HEK293 (cell line): Measurements from ENCODE around the gene C2orf80.

Experiments
- CTCF ChIA-PET: fragments of 350-600 bp; formaldehyde crosslinking; extraction: SDS; loops from one replicate; lab custom pipeline; 2021; ENCODE audit warnings: antibody characterized with exemption; lab: Yijun Ruan, JAX
- POLR2A ChIA-PET: fragments of 300-600 bp; formaldehyde crosslinking; extraction: SDS; loops from one replicate; lab custom pipeline; 2020; ENCODE audit warnings: antibody characterized with exemption, inconsistent platforms; lab: Yijun Ruan, JAX
- H3K27ac ChIP-seq: fragments of 200-500 bp; sonication (Bioruptor generic); 2 replicates; pipeline ENCODE4 v1.5.1; 2014; ENCODE audit warnings: low read depth, low read length, control low read depth, inconsistent platforms; ENCODE audit errors: extremely low read depth
- H3K36me3 ChIP-seq, 2 experiments: fragments of 200-500 bp in 1 of 2; sonication (Bioruptor generic) in 1 of 2; 1 replicate in 1 of 2; 2 replicates in 1 of 2; pipeline ENCODE4 v1.5.1; 2014 to 2017; ENCODE audit warnings: inconsistent platforms in 2 of 2, low read length in 2 of 2; ENCODE audit not compliant: control insufficient read depth in 2 of 2, insufficient read depth in 1 of 2
- H3K4me1 ChIP-seq: fragments of 200-500 bp; sonication (Bioruptor generic); 2 replicates; pipeline ENCODE4 v1.5.1; 2014; ENCODE audit warnings: mild to moderate bottlenecking, low read length, inconsistent platforms; ENCODE audit not compliant: control insufficient read depth, insufficient read depth
- H3K4me3 ChIP-seq: 2 replicates; pipeline ENCODE4 v1.5.1; 2011; ENCODE audit warnings: low read depth, mild to moderate bottlenecking, control low read depth, low read length, moderate library complexity
- H3K9me3 ChIP-seq: fragments of 200-500 bp; sonication (Bioruptor generic); 2 replicates; pipeline ENCODE4 v1.5.1; 2014; ENCODE audit warnings: low read depth, low read length, inconsistent platforms; ENCODE audit not compliant: control insufficient read depth, insufficient read depth
- GLIS2 ChIP-seq: fragments of 450-650 bp; formaldehyde crosslinking; IDR thresholded peaks from 2 replicates; pipeline ENCODE4 v1.5.1; 2016; ENCODE audit warnings: missing biosample characterization, missing genetic modification characterization
- PRDM2 ChIP-seq: fragments of 450-650 bp; formaldehyde crosslinking; IDR thresholded peaks from 2 replicates; pipeline ENCODE4 v1.5.1; 2016; ENCODE audit warnings: missing biosample characterization, missing genetic modification characterization, borderline replicate concordance
- ZBTB17 ChIP-seq: fragments of 450-650 bp; formaldehyde crosslinking; IDR thresholded peaks from 2 replicates; pipeline ENCODE4 v1.5.1; 2016; ENCODE audit warnings: missing biosample characterization, missing genetic modification characterization
- ZNF121 ChIP-seq: fragments of 450-650 bp; formaldehyde crosslinking; IDR thresholded peaks from 2 replicates; pipeline ENCODE4 v1.5.1; 2016; ENCODE audit warnings: missing biosample characterization, missing genetic modification characterization
- ZNF202 ChIP-seq: fragments of 450-650 bp; formaldehyde crosslinking; IDR thresholded peaks from 2 replicates; pipeline ENCODE4 v1.5.1; 2016; ENCODE audit warnings: missing biosample characterization, missing genetic modification characterization, borderline replicate concordance
- ZNF221 ChIP-seq: fragments of 450-650 bp; formaldehyde crosslinking; IDR thresholded peaks from 2 replicates; pipeline ENCODE4 v1.5.1; 2017; ENCODE audit warnings: missing biosample characterization, missing genetic modification characterization, borderline replicate concordance
- ZNF280C ChIP-seq: fragments of 450-650 bp; formaldehyde crosslinking; IDR thresholded peaks from 2 replicates; pipeline ENCODE4 v1.5.1; 2016; ENCODE audit warnings: missing biosample characterization, missing genetic modification characterization
- ZNF341 ChIP-seq: fragments of 450-650 bp; formaldehyde crosslinking; IDR thresholded peaks from 2 replicates; pipeline ENCODE4; 2016; ENCODE audit warnings: low read depth, missing biosample characterization, missing genetic modification characterization
- ZNF37A ChIP-seq: fragments of 450-650 bp; IDR thresholded peaks from 2 replicates; pipeline ENCODE4 v1.5.1; 2018; ENCODE audit warnings: missing biosample characterization, missing genetic modification characterization
- ZNF394 ChIP-seq: fragments of 450-650 bp; formaldehyde crosslinking; IDR thresholded peaks from 2 replicates; pipeline ENCODE4 v1.5.1; 2016; ENCODE audit warnings: missing biosample characterization, missing genetic modification characterization, mild to moderate bottlenecking, moderate library complexity, borderline replicate concordance
- ZNF571 ChIP-seq: fragments of 450-650 bp; formaldehyde crosslinking; IDR thresholded peaks from 2 replicates; pipeline ENCODE4 v1.5.0; 2017; ENCODE audit warnings: missing biosample characterization, missing genetic modification characterization
- ZNF626 ChIP-seq: fragments of 450-650 bp; sonication (Bioruptor Pico); formaldehyde crosslinking; IDR thresholded peaks from 2 replicates; pipeline ENCODE4 v1.5.1; 2018; ENCODE audit warnings: missing biosample characterization, missing genetic modification characterization, inconsistent platforms
- ZNF670 ChIP-seq: fragments of 450-650 bp; formaldehyde crosslinking; IDR thresholded peaks from 2 replicates; pipeline ENCODE4 v1.5.1; 2016; ENCODE audit warnings: missing biosample characterization, missing genetic modification characterization, low read depth
- ZNF76 ChIP-seq: fragments of 450-650 bp; formaldehyde crosslinking; IDR thresholded peaks from 2 replicates; pipeline ENCODE4; 2016; ENCODE audit warnings: low read depth, missing biosample characterization, missing genetic modification characterization, borderline replicate concordance
- ZNF843 ChIP-seq: fragments of 450-650 bp; formaldehyde crosslinking; IDR thresholded peaks from 2 replicates; pipeline ENCODE4 v1.5.1; 2016; ENCODE audit warnings: missing biosample characterization, missing genetic modification characterization
- TF ChIP-seq, protein P1 (sequence below): fragments of 450-650 bp; formaldehyde crosslinking; IDR thresholded peaks from 2 replicates; pipeline ENCODE4 v1.5.1; 2017; ENCODE audit warnings: missing biosample characterization, missing genetic modification characterization

Gene C2orf80

DNA sequence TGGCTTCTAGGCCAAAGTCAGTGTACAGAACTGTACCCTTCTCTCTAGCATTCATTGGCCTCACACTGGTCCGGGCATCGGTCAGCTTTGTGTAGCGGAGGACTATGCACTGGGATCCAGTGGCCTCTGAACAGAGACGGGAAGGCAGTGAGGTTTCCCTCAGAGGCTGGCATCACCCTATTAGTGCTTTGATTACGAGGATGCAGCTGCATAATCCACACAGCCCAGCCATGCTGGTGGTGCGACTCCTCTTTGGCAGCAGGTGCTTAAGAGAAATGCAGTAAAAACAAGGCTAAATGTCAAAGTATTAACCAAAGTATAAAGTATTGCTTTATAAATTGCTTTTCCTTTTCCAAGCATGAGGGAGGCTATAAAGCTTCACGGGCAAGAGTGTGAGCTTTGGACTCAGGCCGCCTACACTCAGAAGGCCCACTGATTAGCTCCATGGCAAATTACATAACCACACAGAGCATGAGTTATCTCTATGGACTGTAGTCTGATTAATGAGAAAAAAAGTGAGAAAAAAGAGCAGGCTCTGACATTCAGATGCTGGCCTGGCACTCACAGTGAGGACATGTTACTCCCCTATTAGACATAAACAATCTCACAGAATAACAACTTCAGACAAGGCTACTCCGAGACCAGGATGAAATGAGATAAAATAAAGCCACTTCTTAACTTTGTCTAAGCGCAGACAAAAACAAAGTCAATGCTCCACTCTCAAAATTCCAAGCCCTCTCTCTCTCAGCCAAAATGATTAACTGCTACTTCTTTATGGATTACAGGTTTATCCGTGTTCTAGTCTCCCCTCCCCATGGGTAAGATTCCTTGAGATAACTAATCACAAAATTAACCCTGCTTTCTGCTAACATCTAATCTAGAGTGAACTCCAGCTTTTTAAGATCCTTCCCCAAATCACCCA is 53.8 kb downstream of the C2orf80 start:
- no peak overlapping the region for H3K27ac ChIP-seq
- POLR2A ChIA-PET = no interaction called here
- CTCF ChIA-PET = interaction anchor here (1.5 kb wide), 1 partner anchor 12 kb away, joined by 3 read pairs; no protein-coding TSS in a partner anchor

More for the DNA sequence above, 53.8 kb downstream of the C2orf80 start:
- H3K4me3 ChIP-seq = no peak overlapping the region
- no peaks in the 10 kb centered on the region for H3K9me3 ChIP-seq
- TF ChIP-seq ZNF121 (tag by site-specific recombination) (no peak), ZNF843 (tag by site-specific recombination) (no peak), ZNF37A (tag by site-specific recombination) (no peak), ZNF202 (tag by site-specific recombination) (no peak), ZNF571 (no peak), ZNF341 (no peak), ZNF394 (no peak), ZNF221 (no peak), ZNF626 (tag by site-specific recombination) (no peak), PRDM2 (no peak), GLIS2 (tag by site-specific recombination) (no peak), ZBTB17 (tag by site-specific recombination) (no peak), ZNF280C (tag by site-specific recombination) (no peak), ZNF670 (no peak), ZNF76 (tag by site-specific recombination) (no peak)
- TF ChIP-seq, protein P1, sequence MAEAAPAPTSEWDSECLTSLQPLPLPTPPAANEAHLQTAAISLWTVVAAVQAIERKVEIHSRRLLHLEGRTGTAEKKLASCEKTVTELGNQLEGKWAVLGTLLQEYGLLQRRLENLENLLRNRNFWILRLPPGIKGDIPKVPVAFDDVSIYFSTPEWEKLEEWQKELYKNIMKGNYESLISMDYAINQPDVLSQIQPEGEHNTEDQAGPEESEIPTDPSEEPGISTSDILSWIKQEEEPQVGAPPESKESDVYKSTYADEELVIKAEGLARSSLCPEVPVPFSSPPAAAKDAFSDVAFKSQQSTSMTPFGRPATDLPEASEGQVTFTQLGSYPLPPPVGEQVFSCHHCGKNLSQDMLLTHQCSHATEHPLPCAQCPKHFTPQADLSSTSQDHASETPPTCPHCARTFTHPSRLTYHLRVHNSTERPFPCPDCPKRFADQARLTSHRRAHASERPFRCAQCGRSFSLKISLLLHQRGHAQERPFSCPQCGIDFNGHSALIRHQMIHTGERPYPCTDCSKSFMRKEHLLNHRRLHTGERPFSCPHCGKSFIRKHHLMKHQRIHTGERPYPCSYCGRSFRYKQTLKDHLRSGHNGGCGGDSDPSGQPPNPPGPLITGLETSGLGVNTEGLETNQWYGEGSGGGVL (tag by site-specific recombination) = no peak
- TF ChIP-seq, all 188 proteins: peak for 0
- Histone ChIP-seq H3K4me1 (no peaks in the 10 kb centered on the region), H3K36me3 (no peaks in the 10 kb centered on the region)
